GM12878 (cell line): ENCODE data around the gene FLVCR2. TPM values are rescaled to one million over a fixed set of nuclear protein-coding genes. Genes with fewer than 3 reads are reported as not detected.

Experiments
- BCLAF1 ChIP-seq: fragments of 450-650 bp; IDR thresholded peaks from 2 replicates; pipeline ENCODE4 v1.6.1; 2017; ENCODE audit warnings: antibody characterized with exemption, mild to moderate bottlenecking, moderate library complexity
- BHLHE40 ChIP-seq, 2 experiments: fragments of 450-650 bp in 1 of 2; IDR thresholded peaks; 2 replicates each; pipeline ENCODE4 v1.6.1; 2011 to 2017; ENCODE audit warnings: low read depth in 2 of 2, borderline replicate concordance in 1 of 2, improper control_type of control experiment in 1 of 2, low read length in 1 of 2, mild to moderate bottlenecking in 1 of 2
- EED ChIP-seq: sonication (generic); IDR thresholded peaks from 2 replicates; pipeline ENCODE4 v1.6.1; 2016; ENCODE audit warnings: antibody characterized with exemption, low read depth
- EP300 ChIP-seq, 2 experiments: fragments of 150-350 bp in 1 of 2; IDR thresholded peaks; 2 replicates each; pipeline ENCODE4 v1.6.1; 2011 to 2012; ENCODE audit warnings: low read depth in 2 of 2, low read length in 2 of 2, borderline replicate concordance in 1 of 2, improper control_type of control experiment in 1 of 2, inconsistent platforms in 1 of 2; ENCODE audit not compliant: control insufficient read depth in 1 of 2
- GATAD2B ChIP-seq: fragments of 450-650 bp; conservative IDR thresholded peaks from 2 replicates; pipeline ENCODE4 v1.6.1; 2017; ENCODE audit warnings: low read depth, mild to moderate bottlenecking, moderate library complexity
- IRF4 ChIP-seq: IDR thresholded peaks from 2 replicates; pipeline ENCODE4 v1.6.1; 2011; ENCODE audit warnings: low read depth, low read length
- JUNB ChIP-seq: IDR thresholded peaks from 2 replicates; pipeline ENCODE4 v1.6.1; 2016; ENCODE audit warnings: antibody characterized with exemption, mild to moderate bottlenecking
- MEF2B ChIP-seq: fragments of 450-650 bp; IDR thresholded peaks from 2 replicates; pipeline ENCODE4 v1.6.1; 2018; ENCODE audit warnings: mild to moderate bottlenecking, moderate library complexity; ENCODE audit not compliant: partially characterized antibody, poor library complexity, severe bottlenecking
- MTA2 ChIP-seq: fragments of 450-650 bp; IDR thresholded peaks from 2 replicates; pipeline ENCODE4 v1.6.1; 2016; ENCODE audit warnings: low read depth, mild to moderate bottlenecking, moderate library complexity
- PKNOX1 ChIP-seq: fragments of 450-650 bp; IDR thresholded peaks from 2 replicates; pipeline ENCODE4 v1.6.1; 2016; ENCODE audit warnings: mild to moderate bottlenecking
- RCOR1 ChIP-seq: conservative IDR thresholded peaks from 2 replicates; pipeline ENCODE4 v1.6.1; 2012; ENCODE audit warnings: low read depth, low read length, improper control_type of control experiment
- SMAD1 ChIP-seq: fragments of 450-650 bp; IDR thresholded peaks from 2 replicates; pipeline ENCODE4 v1.6.1; 2018; ENCODE audit warnings: mild to moderate bottlenecking, low read depth; ENCODE audit not compliant: partially characterized antibody
- TBL1XR1 ChIP-seq: IDR thresholded peaks from 2 replicates; pipeline ENCODE4 v1.6.1; 2012; ENCODE audit warnings: low read depth, low read length, improper control_type of control experiment
- YY1 ChIP-seq: IDR thresholded peaks from 2 replicates; pipeline ENCODE4 v1.6.1; 2011; ENCODE audit warnings: low read depth, mild to moderate bottlenecking, low read length
- polyA plus RNA-seq, 11 experiments: library from polyadenylated mRNA; depleted of rRNA in 4 of 11; unstranded in 6 of 11; stranded (reverse) in 5 of 11; fragments of >200 nt; fragmentation: Nextera tagmentation in 4 of 11; fragmentation: Illumina TruSeq in 1 of 11; extraction: Ambion mirVana in 4 of 11; extraction: Trizol in 1 of 11; gene quantifications; 1 replicate in 1 of 11; 2 replicates in 10 of 11; pipeline versions ENCODE4 v1.2.1 to v1.2.3, GENCODE V29; 2011 to 2016; ENCODE audit warnings: inconsistent platforms in 2 of 11, missing spikeins in 2 of 11, low read depth in 1 of 11
- total RNA-seq, 4 experiments: library from RNA; depleted of rRNA in 3 of 4; stranded (reverse); fragments of >200 nt in 3 of 4; fragmentation: Illumina TruSeq in 1 of 4; extraction: Trizol in 1 of 4; gene quantifications; 2 replicates each; pipeline versions ENCODE4 v1.2.1 to v1.2.3, GENCODE V29; 2013 to 2021
- TF ChIP-seq, protein P1 (sequence below): IDR thresholded peaks from 2 replicates; pipeline ENCODE4 v1.6.1; 2011; ENCODE audit warnings: low read depth, low read length, improper control_type of control experiment, borderline replicate concordance
- TF ChIP-seq, protein P2 (sequence below): fragments of 450-650 bp; IDR thresholded peaks from 2 replicates; pipeline ENCODE4 v1.6.1; 2017; ENCODE audit warnings: mild to moderate bottlenecking, moderate library complexity
- TF ChIP-seq, protein P3 (sequence below): fragments of 450-650 bp; IDR thresholded peaks from 2 replicates; pipeline ENCODE4 v1.6.1; 2018; ENCODE audit warnings: mild to moderate bottlenecking, low read depth, moderate library complexity; ENCODE audit not compliant: partially characterized antibody

FLVCR2 gene
- total and polyA plus RNA-seq, 10 of the 15 experiments (the other 5 are each of a cell fraction or from before 2014, with no cell fraction given): 0.24 to 3.7 (median 1.6) TPM

GRCh38 chr14:75549169-75549568 lies 29.3 kb upstream of the FLVCR2 start (continued):
- TF ChIP-seq TBL1XR1 (0 out of 2 replicates have a peak, but pooled peaks have one; percentile 22), YY1 (peak; percentile 30; the same call in 1 of the 2 replicates), SMAD1 (no peak), BHLHE40 (IDR thresholded peaks at IDR 0.05; ENCODE audit: borderline replicate concordance in 1 of 2, low read depth in 2 of 2, low read length in 1 of 2) (peak; percentile 96 to 98), MTA2 (0 out of 2 replicates have a peak, but pooled peaks have one; percentile 27), EP300 (IDR thresholded peaks at IDR 0.05; ENCODE audit: borderline replicate concordance in 1 of 2, control insufficient read depth in 1 of 2, low read depth in 2 of 2, low read length in 2 of 2) (peak in 1 of 2 experiments; percentile 49; a peak in 1 of 4 replicates), JUNB (peak; percentile 34; the same call in 1 of the 2 replicates), EED (peak; percentile 73), IRF4 (0 out of 2 replicates have a peak, but pooled peaks have one; percentile 28), RCOR1 (no peak), BCLAF1 (no peak), PKNOX1 (peak; percentile 60), MEF2B (no peak), GATAD2B (0 out of 2 replicates have a peak, but pooled peaks have one; percentile 29)
- TF ChIP-seq, protein P1, sequence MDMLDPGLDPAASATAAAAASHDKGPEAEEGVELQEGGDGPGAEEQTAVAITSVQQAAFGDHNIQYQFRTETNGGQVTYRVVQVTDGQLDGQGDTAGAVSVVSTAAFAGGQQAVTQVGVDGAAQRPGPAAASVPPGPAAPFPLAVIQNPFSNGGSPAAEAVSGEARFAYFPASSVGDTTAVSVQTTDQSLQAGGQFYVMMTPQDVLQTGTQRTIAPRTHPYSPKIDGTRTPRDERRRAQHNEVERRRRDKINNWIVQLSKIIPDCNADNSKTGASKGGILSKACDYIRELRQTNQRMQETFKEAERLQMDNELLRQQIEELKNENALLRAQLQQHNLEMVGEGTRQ: peak; percentile 37
- TF ChIP-seq, protein P2, sequence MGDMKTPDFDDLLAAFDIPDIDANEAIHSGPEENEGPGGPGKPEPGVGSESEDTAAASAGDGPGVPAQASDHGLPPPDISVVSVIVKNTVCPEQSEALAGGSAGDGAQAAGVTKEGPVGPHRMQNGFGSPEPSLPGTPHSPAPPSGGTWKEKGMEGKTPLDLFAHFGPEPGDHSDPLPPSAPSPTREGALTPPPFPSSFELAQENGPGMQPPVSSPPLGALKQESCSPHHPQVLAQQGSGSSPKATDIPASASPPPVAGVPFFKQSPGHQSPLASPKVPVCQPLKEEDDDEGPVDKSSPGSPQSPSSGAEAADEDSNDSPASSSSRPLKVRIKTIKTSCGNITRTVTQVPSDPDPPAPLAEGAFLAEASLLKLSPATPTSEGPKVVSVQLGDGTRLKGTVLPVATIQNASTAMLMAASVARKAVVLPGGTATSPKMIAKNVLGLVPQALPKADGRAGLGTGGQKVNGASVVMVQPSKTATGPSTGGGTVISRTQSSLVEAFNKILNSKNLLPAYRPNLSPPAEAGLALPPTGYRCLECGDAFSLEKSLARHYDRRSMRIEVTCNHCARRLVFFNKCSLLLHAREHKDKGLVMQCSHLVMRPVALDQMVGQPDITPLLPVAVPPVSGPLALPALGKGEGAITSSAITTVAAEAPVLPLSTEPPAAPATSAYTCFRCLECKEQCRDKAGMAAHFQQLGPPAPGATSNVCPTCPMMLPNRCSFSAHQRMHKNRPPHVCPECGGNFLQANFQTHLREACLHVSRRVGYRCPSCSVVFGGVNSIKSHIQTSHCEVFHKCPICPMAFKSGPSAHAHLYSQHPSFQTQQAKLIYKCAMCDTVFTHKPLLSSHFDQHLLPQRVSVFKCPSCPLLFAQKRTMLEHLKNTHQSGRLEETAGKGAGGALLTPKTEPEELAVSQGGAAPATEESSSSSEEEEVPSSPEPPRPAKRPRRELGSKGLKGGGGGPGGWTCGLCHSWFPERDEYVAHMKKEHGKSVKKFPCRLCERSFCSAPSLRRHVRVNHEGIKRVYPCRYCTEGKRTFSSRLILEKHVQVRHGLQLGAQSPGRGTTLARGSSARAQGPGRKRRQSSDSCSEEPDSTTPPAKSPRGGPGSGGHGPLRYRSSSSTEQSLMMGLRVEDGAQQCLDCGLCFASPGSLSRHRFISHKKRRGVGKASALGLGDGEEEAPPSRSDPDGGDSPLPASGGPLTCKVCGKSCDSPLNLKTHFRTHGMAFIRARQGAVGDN: peak; percentile 51
- TF ChIP-seq, protein P3, sequence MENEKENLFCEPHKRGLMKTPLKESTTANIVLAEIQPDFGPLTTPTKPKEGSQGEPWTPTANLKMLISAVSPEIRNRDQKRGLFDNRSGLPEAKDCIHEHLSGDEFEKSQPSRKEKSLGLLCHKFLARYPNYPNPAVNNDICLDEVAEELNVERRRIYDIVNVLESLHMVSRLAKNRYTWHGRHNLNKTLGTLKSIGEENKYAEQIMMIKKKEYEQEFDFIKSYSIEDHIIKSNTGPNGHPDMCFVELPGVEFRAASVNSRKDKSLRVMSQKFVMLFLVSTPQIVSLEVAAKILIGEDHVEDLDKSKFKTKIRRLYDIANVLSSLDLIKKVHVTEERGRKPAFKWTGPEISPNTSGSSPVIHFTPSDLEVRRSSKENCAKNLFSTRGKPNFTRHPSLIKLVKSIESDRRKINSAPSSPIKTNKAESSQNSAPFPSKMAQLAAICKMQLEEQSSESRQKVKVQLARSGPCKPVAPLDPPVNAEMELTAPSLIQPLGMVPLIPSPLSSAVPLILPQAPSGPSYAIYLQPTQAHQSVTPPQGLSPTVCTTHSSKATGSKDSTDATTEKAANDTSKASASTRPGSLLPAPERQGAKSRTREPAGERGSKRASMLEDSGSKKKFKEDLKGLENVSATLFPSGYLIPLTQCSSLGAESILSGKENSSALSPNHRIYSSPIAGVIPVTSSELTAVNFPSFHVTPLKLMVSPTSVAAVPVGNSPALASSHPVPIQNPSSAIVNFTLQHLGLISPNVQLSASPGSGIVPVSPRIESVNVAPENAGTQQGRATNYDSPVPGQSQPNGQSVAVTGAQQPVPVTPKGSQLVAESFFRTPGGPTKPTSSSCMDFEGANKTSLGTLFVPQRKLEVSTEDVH: no peak
